Measurements from ENCODE around the gene EFCAB8.

DNA sequence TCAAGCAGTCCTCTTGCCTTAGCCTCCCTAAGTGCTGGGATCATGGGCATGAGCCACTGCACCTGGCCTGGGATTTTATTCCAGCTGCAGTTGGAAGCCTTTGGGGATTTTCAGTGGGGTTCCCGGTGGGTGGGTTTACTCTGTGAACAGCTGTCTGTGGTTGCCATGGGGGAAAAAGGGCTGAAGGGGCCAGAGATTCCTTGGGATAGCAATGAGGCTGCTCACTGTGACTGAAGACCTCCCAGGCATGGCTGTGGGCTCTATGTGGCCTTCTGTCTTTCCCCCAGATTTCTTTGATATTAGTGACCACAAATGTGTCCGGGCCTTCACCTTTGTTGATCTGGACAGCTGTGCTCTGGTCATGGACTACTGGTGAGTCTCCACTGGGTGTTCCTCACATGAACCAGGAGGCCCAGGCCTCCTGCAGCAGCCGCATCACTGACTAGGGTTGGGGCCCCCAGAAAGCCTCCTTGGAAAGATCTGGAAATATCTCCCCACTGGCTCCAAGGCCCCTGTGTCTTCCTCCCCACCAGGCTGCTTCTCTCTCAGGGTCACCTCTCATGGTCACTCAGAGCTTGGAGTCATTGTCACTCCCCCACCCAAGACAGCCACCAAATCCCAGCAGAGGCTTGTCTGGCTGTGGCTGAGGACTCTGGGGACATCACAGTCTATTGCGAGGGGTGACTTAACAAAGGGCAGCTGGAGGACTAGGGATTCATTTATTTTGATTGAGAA is 33.4 kb downstream of the EFCAB8 start:
- TF ChIP-seq, protein P1, sequence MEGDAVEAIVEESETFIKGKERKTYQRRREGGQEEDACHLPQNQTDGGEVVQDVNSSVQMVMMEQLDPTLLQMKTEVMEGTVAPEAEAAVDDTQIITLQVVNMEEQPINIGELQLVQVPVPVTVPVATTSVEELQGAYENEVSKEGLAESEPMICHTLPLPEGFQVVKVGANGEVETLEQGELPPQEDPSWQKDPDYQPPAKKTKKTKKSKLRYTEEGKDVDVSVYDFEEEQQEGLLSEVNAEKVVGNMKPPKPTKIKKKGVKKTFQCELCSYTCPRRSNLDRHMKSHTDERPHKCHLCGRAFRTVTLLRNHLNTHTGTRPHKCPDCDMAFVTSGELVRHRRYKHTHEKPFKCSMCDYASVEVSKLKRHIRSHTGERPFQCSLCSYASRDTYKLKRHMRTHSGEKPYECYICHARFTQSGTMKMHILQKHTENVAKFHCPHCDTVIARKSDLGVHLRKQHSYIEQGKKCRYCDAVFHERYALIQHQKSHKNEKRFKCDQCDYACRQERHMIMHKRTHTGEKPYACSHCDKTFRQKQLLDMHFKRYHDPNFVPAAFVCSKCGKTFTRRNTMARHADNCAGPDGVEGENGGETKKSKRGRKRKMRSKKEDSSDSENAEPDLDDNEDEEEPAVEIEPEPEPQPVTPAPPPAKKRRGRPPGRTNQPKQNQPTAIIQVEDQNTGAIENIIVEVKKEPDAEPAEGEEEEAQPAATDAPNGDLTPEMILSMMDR (IDR thresholded peaks at IDR 0.05) = no peak
- no peak for TF ChIP-seq POLR2AphosphoS5 (IDR thresholded peaks at IDR 0.05)
